Right atrium auricular region (tissue), 2 donors: Measurements from ENCODE around the gene FBN2. TPM values are rescaled to one million over a fixed set of nuclear protein-coding genes. Genes with fewer than 3 reads are reported as not detected.
"Not testable (repeated sequence)": the region's sequence is repeated elsewhere in the genome, so short reads cannot be mapped to it uniquely, and the experiment has no call there.

ENCODE experiments used
- DNase-seq: peaks from one replicate; pipeline ENCODE4 v3.0.0-alpha.2; 2019; ENCODE audit warnings: low spot score
- H3K27ac ChIP-seq, 2 donors: fragments of 200-600 bp; sonication (generic); 1 replicate in 1 of 2; 2 replicates in 1 of 2; pipeline ENCODE4 v1.5.1; 2016 to 2019
- H3K27me3 ChIP-seq, 2 donors: fragments of 200-600 bp; sonication (generic); one replicate each; pipeline versions ENCODE4 v1.5.1 to v1.6.0; 2017 to 2019
- H3K36me3 ChIP-seq: fragments of 200-600 bp; sonication (generic); one replicate; pipeline ENCODE4 v1.5.1; 2016
- H3K4me1 ChIP-seq, 2 donors: fragments of 200-600 bp; sonication (generic); one replicate each; pipeline versions ENCODE4 v1.5.1 to v1.6.0; 2017 to 2019
- H3K4me3 ChIP-seq, 2 donors: fragments of 200-600 bp; sonication (generic); 1 replicate in 1 of 2; 2 replicates in 1 of 2; pipeline ENCODE4 v1.5.1; 2017 to 2019; ENCODE audit warnings: mild to moderate bottlenecking in 1 of 2, moderate library complexity in 1 of 2
- H3K9me3 ChIP-seq, 2 donors: fragments of 200-600 bp; sonication (generic); one replicate each; pipeline ENCODE4 v1.5.1; 2019
- total RNA-seq, 2 donors: library from RNA; depleted of rRNA; stranded (reverse); fragments of >200 nt; gene quantifications; one replicate each; pipeline ENCODE4 v1.1.0, GENCODE V29; 2016
- TF ChIP-seq, protein P1 (sequence below), 2 donors: fragments of 200-600 bp; sonication (generic); IDR thresholded peaks; one replicate each; pipeline ENCODE4 v1.5.1; 2019; ENCODE audit warnings: antibody characterized with exemption in 2 of 2

Gene FBN2
- total RNA-seq, 2 donors from 2014 or later: 1.1 to 4.6 TPM

- H3K4me3 ChIP-seq: no peak overlapping the region
- H3K27ac ChIP-seq: no peak overlapping the region
- no peaks in the 10 kb centered on the region for H3K27me3 ChIP-seq
- TF ChIP-seq, protein P1, sequence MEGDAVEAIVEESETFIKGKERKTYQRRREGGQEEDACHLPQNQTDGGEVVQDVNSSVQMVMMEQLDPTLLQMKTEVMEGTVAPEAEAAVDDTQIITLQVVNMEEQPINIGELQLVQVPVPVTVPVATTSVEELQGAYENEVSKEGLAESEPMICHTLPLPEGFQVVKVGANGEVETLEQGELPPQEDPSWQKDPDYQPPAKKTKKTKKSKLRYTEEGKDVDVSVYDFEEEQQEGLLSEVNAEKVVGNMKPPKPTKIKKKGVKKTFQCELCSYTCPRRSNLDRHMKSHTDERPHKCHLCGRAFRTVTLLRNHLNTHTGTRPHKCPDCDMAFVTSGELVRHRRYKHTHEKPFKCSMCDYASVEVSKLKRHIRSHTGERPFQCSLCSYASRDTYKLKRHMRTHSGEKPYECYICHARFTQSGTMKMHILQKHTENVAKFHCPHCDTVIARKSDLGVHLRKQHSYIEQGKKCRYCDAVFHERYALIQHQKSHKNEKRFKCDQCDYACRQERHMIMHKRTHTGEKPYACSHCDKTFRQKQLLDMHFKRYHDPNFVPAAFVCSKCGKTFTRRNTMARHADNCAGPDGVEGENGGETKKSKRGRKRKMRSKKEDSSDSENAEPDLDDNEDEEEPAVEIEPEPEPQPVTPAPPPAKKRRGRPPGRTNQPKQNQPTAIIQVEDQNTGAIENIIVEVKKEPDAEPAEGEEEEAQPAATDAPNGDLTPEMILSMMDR (IDR thresholded peaks at IDR 0.05): no peak
- H3K36me3 ChIP-seq: no peaks in the 10 kb centered on the region
- no peaks in the 10 kb centered on the region for H3K9me3 ChIP-seq
- DNase-seq: no peak
- no peaks in the 10 kb centered on the region for H3K4me1 ChIP-seq
Observed at GRCh38 chr5:128466980-128467379, 71.1 kb downstream of the FBN2 start.

- H3K4me3 ChIP-seq: no peak overlapping the region
- TF ChIP-seq, protein P1 (IDR thresholded peaks at IDR 0.05): no peak
- no peak for DNase-seq
- no peaks in the 10 kb centered on the region for H3K27me3 ChIP-seq
- no peaks in the 10 kb centered on the region for H3K9me3 ChIP-seq
- no peaks in the 10 kb centered on the region for H3K4me1 ChIP-seq
- no peaks in the 10 kb centered on the region for H3K36me3 ChIP-seq
- H3K27ac ChIP-seq: no peak overlapping the region
Observed at GRCh38 chr5:128466554-128466953, 71.5 kb downstream of the FBN2 start.

DNA sequence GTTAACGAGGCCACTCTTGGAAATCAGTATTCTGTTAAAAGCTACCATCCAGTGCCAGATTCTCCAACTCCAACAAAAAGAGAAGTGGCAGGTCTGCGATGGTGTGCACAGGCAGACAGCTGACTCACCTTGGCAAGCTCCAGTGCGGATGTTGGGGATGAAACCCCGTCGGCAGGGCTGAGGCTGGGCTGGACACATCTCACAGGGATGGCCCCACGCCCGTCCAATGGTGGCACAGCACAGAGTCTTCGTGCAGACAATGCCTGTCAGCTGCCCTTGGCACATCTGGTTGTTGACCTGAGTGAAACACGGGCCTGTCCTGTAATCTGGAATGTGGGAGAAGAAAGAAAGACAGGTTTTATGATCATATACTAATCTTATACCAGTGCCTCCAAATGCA lies 73.4 kb downstream of the FBN2 start:
- TF ChIP-seq, protein P1 (IDR thresholded peaks at IDR 0.05): no peak
- no peak overlapping the region for H3K4me3 ChIP-seq
- no peaks in the 10 kb centered on the region for H3K36me3 ChIP-seq
- H3K27me3 ChIP-seq: no peaks in the 10 kb centered on the region
- H3K9me3 ChIP-seq: no peaks in the 10 kb centered on the region
- no peak for DNase-seq
- no peak overlapping the region for H3K27ac ChIP-seq
- no peaks in the 10 kb centered on the region for H3K4me1 ChIP-seq

GRCh38 chr5:128462330-128462729 lies 75.7 kb downstream of the FBN2 start:
- Histone ChIP-seq H3K27ac (no peak overlapping the region), H3K9me3 (no peaks in the 10 kb centered on the region), H3K4me1 (no peaks in the 10 kb centered on the region), H3K36me3 (no peaks in the 10 kb centered on the region), H3K4me3 (no peak overlapping the region), H3K27me3 (no peaks in the 10 kb centered on the region)
- TF ChIP-seq, protein P1 (IDR thresholded peaks at IDR 0.05): no peak
- no peak for DNase-seq

DNA sequence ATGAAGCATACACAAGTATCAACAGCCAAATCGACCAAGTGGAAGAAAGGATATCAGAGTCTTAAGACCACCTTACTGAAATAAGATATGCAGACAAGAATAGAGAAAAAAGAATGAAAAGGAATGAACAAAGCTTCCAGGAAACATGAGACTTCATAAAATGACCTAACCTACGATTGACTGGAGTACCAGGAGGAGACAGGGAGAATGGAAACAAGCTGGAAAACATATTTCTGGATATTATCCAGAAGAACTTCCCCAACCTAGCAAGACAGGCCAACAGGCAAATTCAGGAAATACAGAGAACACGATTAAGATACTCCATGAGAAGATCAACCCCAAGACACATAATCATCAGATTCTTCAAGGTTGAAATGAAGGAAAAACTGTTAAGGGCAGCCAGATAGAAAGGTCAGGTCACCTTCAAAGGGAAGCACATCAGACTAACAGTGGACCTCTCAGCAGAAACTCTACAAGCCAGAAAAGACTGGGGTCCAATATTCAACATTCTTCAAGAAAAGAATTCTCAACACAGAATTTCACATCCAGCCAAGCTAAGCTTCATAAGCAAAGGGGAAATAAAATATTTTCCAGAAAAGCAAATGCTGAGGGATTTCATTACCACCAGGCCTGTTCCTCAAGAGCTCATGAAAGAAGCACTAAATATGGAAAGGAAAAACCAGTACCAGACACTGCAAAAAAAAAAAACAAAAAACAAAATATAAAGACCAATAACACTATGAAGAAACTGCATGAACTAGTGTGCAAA lies 80.7 kb downstream of the FBN2 start:
- H3K9me3 ChIP-seq, H3K4me1 ChIP-seq, H3K27me3 ChIP-seq, H3K27ac ChIP-seq, DNase-seq, H3K4me3 ChIP-seq, H3K36me3 ChIP-seq: not testable (repeated sequence)

- no peaks in the 10 kb centered on the region for H3K4me1 ChIP-seq
- TF ChIP-seq, protein P1 (IDR thresholded peaks at IDR 0.05): no peak
- no peaks in the 10 kb centered on the region for H3K27me3 ChIP-seq
- DNase-seq: no peak
- no peaks in the 10 kb centered on the region for H3K9me3 ChIP-seq
- H3K4me3 ChIP-seq: no peak overlapping the region
- H3K36me3 ChIP-seq: no peaks in the 10 kb centered on the region
- H3K27ac ChIP-seq: no peak overlapping the region
Observed at GRCh38 chr5:128455841-128456361, 82.1 kb downstream of the FBN2 start.
